Measurements from ENCODE around the gene DBN1.
"Not testable (repeated sequence)": the region's sequence is repeated elsewhere in the genome, so short reads cannot be mapped to it uniquely, and the experiment has no call there.

Gene DBN1

GRCh38 chr5:177427211-177427822 lies 46.1 kb downstream of the DBN1 start:
- no peak for DNase-seq

GRCh38 chr5:177426566-177427210 lies 46.7 kb downstream of the DBN1 start, which contains the start of gene GRK6:
Gene GRK6, plus strand, starts transcription at chr5:177426676. Its CDS starts 170 bp downstream, at chr5:177426846.
- no peak for DNase-seq

- DNase-seq: peak; percentile 97
Observed at GRCh38 chr5:177425801-177426565, 47.5 kb downstream of the DBN1 start.

GRCh38 chr5:177425196-177425800 lies 48.1 kb downstream of the DBN1 start:
- no peak for DNase-seq

- DNase-seq: no peak
Observed at GRCh38 chr5:177423671-177424070, 49.8 kb downstream of the DBN1 start.

GRCh38 chr5:177421062-177421798 lies 52.2 kb downstream of the DBN1 start:
- no peak for DNase-seq

GRCh38 chr5:177420472-177420871 lies 53.0 kb downstream of the DBN1 start:
- DNase-seq: not testable (repeated sequence)

- no peak for DNase-seq
Observed at GRCh38 chr5:177419046-177419445, 54.4 kb downstream of the DBN1 start.

GRCh38 chr5:177417081-177417480 lies 56.4 kb downstream of the DBN1 start:
- DNase-seq: not testable (repeated sequence)

- no peak for DNase-seq
Observed at GRCh38 chr5:177414481-177414880, 59.0 kb downstream of the DBN1 start.

- DNase-seq: no peak
Observed at GRCh38 chr5:177412603-177413233, 60.7 kb downstream of the DBN1 start.

- no peak for DNase-seq
Observed at GRCh38 chr5:177410575-177410974, 62.9 kb downstream of the DBN1 start.

GRCh38 chr5:177409043-177409801 lies 64.2 kb downstream of the DBN1 start, which contains the start of gene F12:
Gene F12, minus strand, starts transcription at chr5:177409564. Its CDS starts 37 bp downstream, at chr5:177409527.
- DNase-seq: no peak

Data from NCI-H2227 treated with DMSO at 0.1 percent for 48 hours (cell line).